T-helper 2 cell treated with Interferon-gamma antibody and Interleukin-4, amounts not matched to agents 5 μg/mL and 100 μg/mL, for 36 hours (primary cell): ENCODE measurements around the gene GRIK2.

Experiments used
- DNase-seq: peaks from one replicate; pipeline ENCODE4 v3.0.0; 2021; ENCODE audit warnings: low spot score
- H3K27ac Mint-ChIP-seq: one replicate; pipeline ENCODE4 v1.8.0; 2021; ENCODE audit warnings: mild to moderate bottlenecking, mixed read lengths
- H3K27me3 Mint-ChIP-seq: one replicate; pipeline ENCODE4 v1.8.0; 2021; ENCODE audit warnings: low read depth, mixed read lengths
- H3K36me3 Mint-ChIP-seq: one replicate; pipeline ENCODE4 v1.8.0; 2021; ENCODE audit warnings: low read depth, mixed read lengths
- H3K4me1 Mint-ChIP-seq: one replicate; pipeline ENCODE4 v1.8.0; 2021; ENCODE audit warnings: low read depth, mixed read lengths
- H3K4me3 Mint-ChIP-seq: one replicate; pipeline ENCODE4 v1.8.0; 2022; ENCODE audit warnings: mild to moderate bottlenecking, moderate library complexity, mixed read lengths
- H3K9me3 Mint-ChIP-seq: one replicate; pipeline ENCODE4 v1.8.0; 2021; ENCODE audit warnings: mixed read lengths

GRIK2 gene

GRCh38 chr6:101394936-101395335, 1.4 kb downstream of the GRIK2 start:
- H3K4me1 Mint-ChIP-seq: no peaks in the 10 kb centered on the region
- DNase-seq: no peak
- H3K4me3 Mint-ChIP-seq: no peak overlapping the region
- H3K27ac Mint-ChIP-seq: no peak overlapping the region
- peaks cover 58% of the 10 kb centered on the region for H3K27me3 Mint-ChIP-seq
- peaks cover 1% of the 10 kb centered on the region for H3K9me3 Mint-ChIP-seq
- no peaks in the 10 kb centered on the region for H3K36me3 Mint-ChIP-seq

GRCh38 chr6:101395345-101395744, 1.8 kb downstream of the GRIK2 start:
- peaks cover 4% of the 10 kb centered on the region for H3K9me3 Mint-ChIP-seq
- no peaks in the 10 kb centered on the region for H3K4me1 Mint-ChIP-seq
- peaks cover 62% of the 10 kb centered on the region for H3K27me3 Mint-ChIP-seq
- DNase-seq: no peak
- H3K4me3 Mint-ChIP-seq: no peak overlapping the region
- no peaks in the 10 kb centered on the region for H3K36me3 Mint-ChIP-seq
- H3K27ac Mint-ChIP-seq: no peak overlapping the region

- no peak overlapping the region for H3K27ac Mint-ChIP-seq
- peak; percentile 19 for DNase-seq
- peaks cover 65% of the 10 kb centered on the region for H3K27me3 Mint-ChIP-seq
- H3K36me3 Mint-ChIP-seq: no peaks in the 10 kb centered on the region
- H3K9me3 Mint-ChIP-seq: peaks cover 4% of the 10 kb centered on the region
- H3K4me3 Mint-ChIP-seq: no peak overlapping the region
- no peaks in the 10 kb centered on the region for H3K4me1 Mint-ChIP-seq
These were observed 3.2 kb downstream of the GRIK2 start for GRCh38 chr6:101396548-101397173.

- Mint-ChIP-seq H3K4me3 (no peak overlapping the region), H3K36me3 (no peaks in the 10 kb centered on the region), H3K27me3 (peaks cover 63% of the 10 kb centered on the region), H3K9me3 (peaks cover 4% of the 10 kb centered on the region), H3K4me1 (no peaks in the 10 kb centered on the region), H3K27ac (no peak overlapping the region)
- no peak for DNase-seq
These were observed 3.7 kb downstream of the GRIK2 start for GRCh38 chr6:101397199-101397598.

- DNase-seq: no peak
- Mint-ChIP-seq H3K4me1 (no peaks in the 10 kb centered on the region), H3K9me3 (peaks cover 4% of the 10 kb centered on the region), H3K36me3 (no peaks in the 10 kb centered on the region), H3K27me3 (peaks cover 65% of the 10 kb centered on the region), H3K4me3 (no peak overlapping the region), H3K27ac (peak overlapping the region; percentile 31)
These were observed 5.5 kb downstream of the GRIK2 start for GRCh38 chr6:101398716-101399615.

- Mint-ChIP-seq H3K9me3 (peaks cover 4% of the 10 kb centered on the region), H3K4me3 (no peak overlapping the region), H3K27me3 (peaks cover 65% of the 10 kb centered on the region), H3K27ac (peak overlapping the region; percentile 31), H3K36me3 (no peaks in the 10 kb centered on the region), H3K4me1 (peaks cover 2% of the 10 kb centered on the region)
- DNase-seq: no peak
These were observed 6.2 kb downstream of the GRIK2 start for GRCh38 chr6:101399616-101400162.

GRCh38 chr6:101400326-101401135, 7.0 kb downstream of the GRIK2 start:
- peaks cover 4% of the 10 kb centered on the region for H3K9me3 Mint-ChIP-seq
- H3K4me1 Mint-ChIP-seq: peaks cover 5% of the 10 kb centered on the region
- H3K27ac Mint-ChIP-seq: no peak overlapping the region
- no peak overlapping the region for H3K4me3 Mint-ChIP-seq
- H3K27me3 Mint-ChIP-seq: peaks cover 63% of the 10 kb centered on the region
- H3K36me3 Mint-ChIP-seq: no peaks in the 10 kb centered on the region
- DNase-seq: no peak

- Mint-ChIP-seq H3K4me3 (no peak overlapping the region), H3K27me3 (peaks cover 63% of the 10 kb centered on the region), H3K27ac (no peak overlapping the region), H3K36me3 (no peaks in the 10 kb centered on the region), H3K9me3 (peaks cover 4% of the 10 kb centered on the region), H3K4me1 (peaks cover 5% of the 10 kb centered on the region)
- DNase-seq: no peak
These were observed 7.7 kb downstream of the GRIK2 start for GRCh38 chr6:101401171-101401570.

- no peak overlapping the region for H3K4me3 Mint-ChIP-seq
- no peaks in the 10 kb centered on the region for H3K36me3 Mint-ChIP-seq
- peaks cover 4% of the 10 kb centered on the region for H3K9me3 Mint-ChIP-seq
- H3K27me3 Mint-ChIP-seq: peaks cover 63% of the 10 kb centered on the region
- peak overlapping the region; percentile 70 for H3K27ac Mint-ChIP-seq
- H3K4me1 Mint-ChIP-seq: peaks cover 5% of the 10 kb centered on the region
- DNase-seq: no peak
These were observed 8.5 kb downstream of the GRIK2 start for GRCh38 chr6:101401792-101402621.

GRCh38 chr6:101402622-101403031, 9.1 kb downstream of the GRIK2 start:
- DNase-seq: no peak
- peaks cover 63% of the 10 kb centered on the region for H3K27me3 Mint-ChIP-seq
- H3K27ac Mint-ChIP-seq: no peak overlapping the region
- H3K36me3 Mint-ChIP-seq: no peaks in the 10 kb centered on the region
- peaks cover 4% of the 10 kb centered on the region for H3K9me3 Mint-ChIP-seq
- H3K4me3 Mint-ChIP-seq: no peak overlapping the region
- peaks cover 5% of the 10 kb centered on the region for H3K4me1 Mint-ChIP-seq

- no peak for DNase-seq
- Mint-ChIP-seq H3K27ac (no peak overlapping the region), H3K36me3 (no peaks in the 10 kb centered on the region), H3K27me3 (peaks cover 60% of the 10 kb centered on the region), H3K4me3 (no peak overlapping the region), H3K9me3 (peaks cover 4% of the 10 kb centered on the region), H3K4me1 (peaks cover 5% of the 10 kb centered on the region)
These were observed 9.9 kb downstream of the GRIK2 start for GRCh38 chr6:101403216-101403945.

GRCh38 chr6:101404775-101405174, 11.3 kb downstream of the GRIK2 start:
- H3K27ac Mint-ChIP-seq: no peak overlapping the region
- H3K27me3 Mint-ChIP-seq: peaks cover 46% of the 10 kb centered on the region
- no peaks in the 10 kb centered on the region for H3K36me3 Mint-ChIP-seq
- H3K9me3 Mint-ChIP-seq: peaks cover 4% of the 10 kb centered on the region
- DNase-seq: no peak
- peaks cover 5% of the 10 kb centered on the region for H3K4me1 Mint-ChIP-seq
- H3K4me3 Mint-ChIP-seq: no peak overlapping the region
